Ishikawa (cell line): ENCODE measurements around the gene ARID3A.

ENCODE experiments used
- CEBPB ChIP-seq: IDR thresholded peaks from 2 replicates; pipeline ENCODE4 v1.6.1; 2012
- CREB1 ChIP-seq: IDR thresholded peaks from 2 replicates; pipeline ENCODE4 v1.6.1; 2012; ENCODE audit warnings: low read depth
- EGR1 ChIP-seq: IDR thresholded peaks from 2 replicates; pipeline ENCODE4 v1.6.1; 2012
- EP300 ChIP-seq: IDR thresholded peaks from 2 replicates; pipeline ENCODE4 v1.6.1; 2012; ENCODE audit warnings: borderline replicate concordance
- FOXM1 ChIP-seq: IDR thresholded peaks from 2 replicates; pipeline ENCODE4 v1.6.1; 2012; ENCODE audit warnings: low read depth, borderline replicate concordance
- MAX ChIP-seq: IDR thresholded peaks from 2 replicates; pipeline ENCODE4 v1.6.1; 2012
- NFIC ChIP-seq: IDR thresholded peaks from 2 replicates; pipeline ENCODE4 v1.6.1; 2012
- RAD21 ChIP-seq: IDR thresholded peaks from 2 replicates; pipeline ENCODE4 v1.6.1; 2012; ENCODE audit warnings: low read depth
- TAF1 ChIP-seq: IDR thresholded peaks from 2 replicates; pipeline ENCODE4 v1.6.1; 2012; ENCODE audit warnings: low read depth, mild to moderate bottlenecking
- TCF12 ChIP-seq: IDR thresholded peaks from 2 replicates; pipeline ENCODE4 v1.6.1; 2012; ENCODE audit warnings: low read depth
- TEAD4 ChIP-seq: IDR thresholded peaks from 2 replicates; pipeline ENCODE4 v1.6.1; 2012
- YY1 ChIP-seq: IDR thresholded peaks from 2 replicates; pipeline ENCODE4 v1.6.1; 2012; ENCODE audit warnings: low read depth
- ZBTB7A ChIP-seq: IDR thresholded peaks from 2 replicates; pipeline ENCODE4 v1.6.1; 2012; ENCODE audit warnings: low read depth
- TF ChIP-seq, protein P1 (sequence below): IDR thresholded peaks from 2 replicates; pipeline ENCODE4 v1.6.1; 2012
- TF ChIP-seq, protein P2 (sequence below): IDR thresholded peaks from 2 replicates; pipeline ENCODE4 v1.6.1; 2012; ENCODE audit warnings: low read depth, mild to moderate bottlenecking

ARID3A gene

GRCh38 chr19:950352-951066 is 24.7 kb downstream of the ARID3A start:
- TF ChIP-seq CREB1, result no peak
- no peak for TF ChIP-seq TEAD4
- no peak for TF ChIP-seq RAD21
- TF ChIP-seq TCF12, result no peak

GRCh38 chr19:952049-952679 is 26.3 kb downstream of the ARID3A start:
- no peak for TF ChIP-seq TCF12
- TF ChIP-seq, protein P1, sequence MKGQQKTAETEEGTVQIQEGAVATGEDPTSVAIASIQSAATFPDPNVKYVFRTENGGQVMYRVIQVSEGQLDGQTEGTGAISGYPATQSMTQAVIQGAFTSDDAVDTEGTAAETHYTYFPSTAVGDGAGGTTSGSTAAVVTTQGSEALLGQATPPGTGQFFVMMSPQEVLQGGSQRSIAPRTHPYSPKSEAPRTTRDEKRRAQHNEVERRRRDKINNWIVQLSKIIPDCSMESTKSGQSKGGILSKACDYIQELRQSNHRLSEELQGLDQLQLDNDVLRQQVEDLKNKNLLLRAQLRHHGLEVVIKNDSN, result no peak
- no peak for TF ChIP-seq MAX
- no peak for TF ChIP-seq TAF1
- TF ChIP-seq TEAD4, result no peak
- TF ChIP-seq FOXM1, result no peak
- TF ChIP-seq NFIC, result no peak

- TF ChIP-seq ZBTB7A, result peak; percentile 57
- TF ChIP-seq MAX, result no peak
- no peak; the same call in 1 of the 2 replicates for TF ChIP-seq TEAD4
- no peak for TF ChIP-seq NFIC
- TF ChIP-seq FOXM1, result no peak
- no peak for TF ChIP-seq EGR1
- TF ChIP-seq TCF12, result peak; percentile 24; the same call in 1 of the 2 replicates
- no peak for TF ChIP-seq YY1
- TF ChIP-seq RAD21, result no peak
- no peak for TF ChIP-seq EP300
- TF ChIP-seq, protein P2, sequence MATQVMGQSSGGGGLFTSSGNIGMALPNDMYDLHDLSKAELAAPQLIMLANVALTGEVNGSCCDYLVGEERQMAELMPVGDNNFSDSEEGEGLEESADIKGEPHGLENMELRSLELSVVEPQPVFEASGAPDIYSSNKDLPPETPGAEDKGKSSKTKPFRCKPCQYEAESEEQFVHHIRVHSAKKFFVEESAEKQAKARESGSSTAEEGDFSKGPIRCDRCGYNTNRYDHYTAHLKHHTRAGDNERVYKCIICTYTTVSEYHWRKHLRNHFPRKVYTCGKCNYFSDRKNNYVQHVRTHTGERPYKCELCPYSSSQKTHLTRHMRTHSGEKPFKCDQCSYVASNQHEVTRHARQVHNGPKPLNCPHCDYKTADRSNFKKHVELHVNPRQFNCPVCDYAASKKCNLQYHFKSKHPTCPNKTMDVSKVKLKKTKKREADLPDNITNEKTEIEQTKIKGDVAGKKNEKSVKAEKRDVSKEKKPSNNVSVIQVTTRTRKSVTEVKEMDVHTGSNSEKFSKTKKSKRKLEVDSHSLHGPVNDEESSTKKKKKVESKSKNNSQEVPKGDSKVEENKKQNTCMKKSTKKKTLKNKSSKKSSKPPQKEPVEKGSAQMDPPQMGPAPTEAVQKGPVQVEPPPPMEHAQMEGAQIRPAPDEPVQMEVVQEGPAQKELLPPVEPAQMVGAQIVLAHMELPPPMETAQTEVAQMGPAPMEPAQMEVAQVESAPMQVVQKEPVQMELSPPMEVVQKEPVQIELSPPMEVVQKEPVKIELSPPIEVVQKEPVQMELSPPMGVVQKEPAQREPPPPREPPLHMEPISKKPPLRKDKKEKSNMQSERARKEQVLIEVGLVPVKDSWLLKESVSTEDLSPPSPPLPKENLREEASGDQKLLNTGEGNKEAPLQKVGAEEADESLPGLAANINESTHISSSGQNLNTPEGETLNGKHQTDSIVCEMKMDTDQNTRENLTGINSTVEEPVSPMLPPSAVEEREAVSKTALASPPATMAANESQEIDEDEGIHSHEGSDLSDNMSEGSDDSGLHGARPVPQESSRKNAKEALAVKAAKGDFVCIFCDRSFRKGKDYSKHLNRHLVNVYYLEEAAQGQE, result no peak
- no peak for TF ChIP-seq TAF1
- TF ChIP-seq CEBPB, result peak; percentile 31; the same call in 1 of the 2 replicates
Observed at GRCh38 chr19:952680-953444, 27.0 kb downstream of the ARID3A start.

DNA sequence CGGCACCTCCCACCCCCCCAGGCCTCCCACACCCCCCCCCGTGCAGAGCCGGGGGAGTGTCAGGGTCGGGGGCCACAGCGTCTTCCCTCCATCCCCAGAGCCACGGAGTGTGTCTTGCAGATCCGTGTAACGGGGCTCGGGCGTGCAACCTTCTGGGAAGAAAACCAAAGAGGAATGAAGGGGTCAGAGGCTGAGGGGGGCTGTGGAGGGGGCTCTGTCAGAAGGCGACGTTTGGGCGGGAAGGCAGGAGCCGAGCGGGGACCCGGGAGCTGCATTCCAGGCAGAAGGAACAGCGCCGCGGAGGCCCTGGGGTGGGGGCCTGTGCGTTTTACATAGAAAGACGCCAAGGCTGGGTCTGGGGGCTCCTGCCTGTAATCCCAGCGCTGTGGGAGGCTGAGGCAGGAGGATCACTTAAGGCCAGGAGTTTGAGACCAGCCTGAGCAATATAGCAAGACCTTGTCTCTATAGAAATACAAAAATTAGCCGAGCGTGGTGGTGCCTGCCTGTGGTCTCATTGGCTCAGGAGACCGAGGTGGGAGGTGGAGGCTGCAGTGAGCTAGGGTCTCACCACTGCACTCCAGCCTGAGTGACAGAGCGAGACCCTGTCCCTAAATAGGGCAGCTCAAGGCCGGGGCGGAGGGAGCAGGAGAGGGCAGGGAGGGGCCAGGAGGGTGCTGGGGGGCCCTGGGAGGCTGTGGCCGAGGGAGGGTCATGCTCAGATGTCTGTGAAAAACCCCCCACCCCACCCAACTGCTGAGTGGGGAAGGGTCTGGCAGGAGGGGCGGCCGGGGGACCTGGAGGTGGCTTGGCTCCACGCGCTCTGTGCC is 27.8 kb downstream of the ARID3A start:
- TF ChIP-seq EP300, result no peak
- TF ChIP-seq YY1, result no peak
- no peak for TF ChIP-seq FOXM1
- TF ChIP-seq CREB1, result no peak
- TF ChIP-seq, protein P2, result no peak
- TF ChIP-seq EGR1, result no peak
- TF ChIP-seq CEBPB, result no peak
- TF ChIP-seq ZBTB7A, result peak; percentile 58
- no peak for TF ChIP-seq TAF1

DNA sequence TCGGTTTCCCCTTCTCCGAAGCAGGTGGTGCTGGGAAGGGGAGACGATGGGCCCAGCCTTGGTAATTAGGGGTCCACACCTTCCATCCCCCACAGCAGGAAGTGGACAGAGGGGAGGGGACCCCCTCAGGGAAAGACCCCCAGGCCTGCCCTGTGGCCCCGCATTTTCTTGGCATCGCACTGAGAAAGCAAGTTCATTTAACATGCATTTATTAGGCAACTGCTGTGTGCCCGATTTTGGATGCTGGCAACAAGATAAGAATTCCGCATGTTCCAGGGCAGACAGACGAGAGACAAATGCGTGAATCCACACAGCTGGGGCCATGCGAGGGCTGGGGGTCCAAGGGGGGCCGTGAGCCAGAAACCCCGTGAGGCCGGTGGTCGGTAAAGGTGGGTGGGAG is 28.4 kb downstream of the ARID3A start:
- TF ChIP-seq TEAD4 (no peak), CREB1 (no peak), MAX (no peak), EGR1 (no peak), EP300 (no peak), ZBTB7A (no peak), TAF1 (no peak), TCF12 (no peak), RAD21 (no peak), NFIC (no peak)
- TF ChIP-seq, protein P2, result no peak
- TF ChIP-seq, protein P1, result no peak
